Measurements from ENCODE around the gene SND1. TPM values are rescaled to one million over a fixed set of nuclear protein-coding genes. Genes with fewer than 3 reads are reported as not detected.

Gene SND1
- total RNA-seq, 1 experiment from 2014 or later = 218 TPM

- Mint-ChIP-seq H3K27ac (peak overlapping the region in 1 of 3 experiments; percentile 40; a peak in 2 of 7 replicates), H3K4me1 (peaks cover 8 to 9% of the 10 kb centered on the region in 2 experiments; a peak in 2 of 4 replicates), H3K36me3 (ENCODE audit: insufficient read depth in 1 of 3, low read depth in 3 of 3) (peaks cover 5 to 21% (median 12%) of the 10 kb centered on the region in 3 experiments; a peak in 6 of 7 replicates), H3K4me3 (no peak overlapping the region), H3K9me3 (no peaks in the 10 kb centered on the region), H3K27me3 (ENCODE audit: low read depth) (no peaks in the 10 kb centered on the region; the same call in 1 of the 2 replicates)
- Histone ChIP-seq H2BK5ac (ENCODE audit: insufficient read length, low read length) (no peak overlapping the region), H3K27ac (ENCODE audit: insufficient read length, low read depth, low read length) (no peak overlapping the region), H2BK12ac (ENCODE audit: insufficient read length, low read depth, low read length) (no peak overlapping the region), H3K18ac (ENCODE audit: insufficient read length, low read depth, low read length) (no peak overlapping the region), H3K9ac (ENCODE audit: extremely low read depth, insufficient read length, low read length) (no peak overlapping the region), H2AFZ (ENCODE audit: low read length) (no peak overlapping the region), H2BK120ac (ENCODE audit: low read depth, low read length, poor library complexity, severe bottlenecking) (no peak overlapping the region), H4K20me1 (ENCODE audit: control insufficient read depth, insufficient read depth, insufficient read length) (no peaks in the 10 kb centered on the region), H3K9me3 (ENCODE audit: control insufficient read depth, low read depth, low read length) (no peaks in the 10 kb centered on the region), H4K5ac (ENCODE audit: insufficient read length, low read depth, low read length) (no peak overlapping the region), H4K8ac (replicated peaks; ENCODE audit: insufficient read length, low read depth, low read length) (no peak overlapping the region), H2AK5ac (ENCODE audit: insufficient read length, low read length) (no peak overlapping the region), H3K56ac (ENCODE audit: insufficient read length, low read depth, low read length) (no peak overlapping the region), H3T11ph (ENCODE audit: low read length) (no peak overlapping the region), H2BK15ac (ENCODE audit: low read depth, low read length) (no peak overlapping the region), H2BK20ac (ENCODE audit: low read depth, low read length, poor library complexity, severe bottlenecking) (no peak overlapping the region), H3K23ac (ENCODE audit: insufficient read length, low read depth, low read length) (no peak overlapping the region), H3K4me1 (ENCODE audit: insufficient read depth, low read length) (no peaks in the 10 kb centered on the region; the same call in 1 of the 2 replicates), H3K23me2 (ENCODE audit: insufficient read length, low read depth, low read length, poor library complexity, severe bottlenecking) (no peaks in the 10 kb centered on the region), H3K79me2 (ENCODE audit: insufficient read depth, low read length) (no peaks in the 10 kb centered on the region), H3K27me3 (ENCODE audit: insufficient read depth, low read length) (no peaks in the 10 kb centered on the region), H4K91ac (ENCODE audit: insufficient read length, low read depth, low read length) (no peak overlapping the region), H3K4ac (ENCODE audit: low read depth, low read length) (no peak overlapping the region), H3K79me1 (ENCODE audit: insufficient read depth, low read depth, low read length, poor library complexity, severe bottlenecking) (no peaks in the 10 kb centered on the region), H3K4me2 (ENCODE audit: insufficient read depth, insufficient read length, low read length) (no peak overlapping the region), H3K14ac (ENCODE audit: insufficient read depth, low read length) (no peak overlapping the region; the same call in 1 of the 2 replicates)
- TF ChIP-seq CTCF (conservative IDR thresholded peaks at IDR 0.05) = no peak
- WGBS (ENCODE audit: extremely low coverage, insufficient read length, low lambda C conversion rate) = no CpG with 5 or more reads among the region's 7 CpGs
- DNase-seq = no peak
These were observed 424.8 kb downstream of the SND1 start for GRCh38 chr7:128076796-128077271.

All from H9 (cell line).